HEK293 (cell line): Measurements from ENCODE around the gene FASLG.

Source experiments
- CTCF ChIA-PET: fragments of 350-600 bp; formaldehyde crosslinking; extraction: SDS; loops from one replicate; lab custom pipeline; 2021; ENCODE audit warnings: antibody characterized with exemption; lab: Yijun Ruan, JAX
- POLR2A ChIA-PET: fragments of 300-600 bp; formaldehyde crosslinking; extraction: SDS; loops from one replicate; lab custom pipeline; 2020; ENCODE audit warnings: antibody characterized with exemption, inconsistent platforms; lab: Yijun Ruan, JAX
- H3K27ac ChIP-seq: fragments of 200-500 bp; sonication (Bioruptor generic); 2 replicates; pipeline ENCODE4 v1.5.1; 2014; ENCODE audit warnings: low read depth, low read length, control low read depth, inconsistent platforms; ENCODE audit errors: extremely low read depth
- H3K36me3 ChIP-seq, 2 experiments: fragments of 200-500 bp in 1 of 2; sonication (Bioruptor generic) in 1 of 2; 1 replicate in 1 of 2; 2 replicates in 1 of 2; pipeline ENCODE4 v1.5.1; 2014 to 2017; ENCODE audit warnings: inconsistent platforms in 2 of 2, low read length in 2 of 2; ENCODE audit not compliant: control insufficient read depth in 2 of 2, insufficient read depth in 1 of 2
- H3K4me1 ChIP-seq: fragments of 200-500 bp; sonication (Bioruptor generic); 2 replicates; pipeline ENCODE4 v1.5.1; 2014; ENCODE audit warnings: mild to moderate bottlenecking, low read length, inconsistent platforms; ENCODE audit not compliant: control insufficient read depth, insufficient read depth
- H3K4me3 ChIP-seq: 2 replicates; pipeline ENCODE4 v1.5.1; 2011; ENCODE audit warnings: low read depth, mild to moderate bottlenecking, control low read depth, low read length, moderate library complexity
- H3K9me3 ChIP-seq: fragments of 200-500 bp; sonication (Bioruptor generic); 2 replicates; pipeline ENCODE4 v1.5.1; 2014; ENCODE audit warnings: low read depth, low read length, inconsistent platforms; ENCODE audit not compliant: control insufficient read depth, insufficient read depth
- AEBP2 ChIP-seq: fragments of 450-650 bp; formaldehyde crosslinking; IDR thresholded peaks from 2 replicates; pipeline ENCODE4 v1.5.1; 2016; ENCODE audit warnings: missing biosample characterization, missing genetic modification characterization, borderline replicate concordance
- FEZF1 ChIP-seq: fragments of 450-650 bp; formaldehyde crosslinking; IDR thresholded peaks from 2 replicates; pipeline ENCODE4 v1.5.1; 2016; ENCODE audit warnings: missing biosample characterization, missing genetic modification characterization
- KLF1 ChIP-seq: fragments of 450-650 bp; formaldehyde crosslinking; IDR thresholded peaks from 2 replicates; pipeline ENCODE4 v1.5.1; 2016; ENCODE audit warnings: missing biosample characterization, missing genetic modification characterization
- KLF8 ChIP-seq: fragments of 450-650 bp; formaldehyde crosslinking; IDR thresholded peaks from 2 replicates; pipeline ENCODE4 v1.5.1; 2016; ENCODE audit warnings: missing biosample characterization, missing genetic modification characterization
- MEIS1 ChIP-seq: sonication (generic); formaldehyde crosslinking; IDR thresholded peaks from 2 replicates; pipeline ENCODE4 v1.8.1; 2022; ENCODE audit warnings: missing genetic modification reagents, mild to moderate bottlenecking, borderline replicate concordance
- SCRT1 ChIP-seq: fragments of 450-650 bp; formaldehyde crosslinking; IDR thresholded peaks from 2 replicates; pipeline ENCODE4 v1.5.1; 2016; ENCODE audit warnings: missing biosample characterization, missing genetic modification characterization, borderline replicate concordance
- ZFP3 ChIP-seq: fragments of 450-650 bp; formaldehyde crosslinking; IDR thresholded peaks from 2 replicates; pipeline ENCODE4 v1.5.1; 2016; ENCODE audit warnings: low read depth, missing biosample characterization, missing genetic modification characterization
- ZIC2 ChIP-seq: fragments of 450-650 bp; formaldehyde crosslinking; IDR thresholded peaks from 2 replicates; pipeline ENCODE4 v1.5.1; 2016; ENCODE audit warnings: missing biosample characterization, missing genetic modification characterization
- ZNF114 ChIP-seq: fragments of 450-650 bp; formaldehyde crosslinking; IDR thresholded peaks from 2 replicates; pipeline ENCODE4 v1.5.0; 2017; ENCODE audit warnings: missing biosample characterization, missing genetic modification characterization
- ZNF223 ChIP-seq: fragments of 450-650 bp; formaldehyde crosslinking; IDR thresholded peaks from 2 replicates; pipeline ENCODE4 v1.5.1; 2016; ENCODE audit warnings: missing biosample characterization, missing genetic modification characterization
- ZNF248 ChIP-seq: fragments of 450-650 bp; formaldehyde crosslinking; IDR thresholded peaks from 2 replicates; pipeline ENCODE4 v1.5.1; 2017; ENCODE audit warnings: missing biosample characterization, missing genetic modification characterization
- ZNF473 ChIP-seq: fragments of 450-650 bp; formaldehyde crosslinking; IDR thresholded peaks from 2 replicates; pipeline ENCODE4 v1.5.1; 2017; ENCODE audit warnings: missing biosample characterization, missing genetic modification characterization
- ZNF514 ChIP-seq: fragments of 450-650 bp; formaldehyde crosslinking; IDR thresholded peaks from 2 replicates; pipeline ENCODE4 v1.5.1; 2016; ENCODE audit warnings: missing biosample characterization, missing genetic modification characterization
- ZNF529 ChIP-seq: fragments of 450-650 bp; formaldehyde crosslinking; IDR thresholded peaks from 2 replicates; pipeline ENCODE4 v1.5.1; 2017; ENCODE audit warnings: missing genetic modification characterization, missing biosample characterization; ENCODE audit not compliant: insufficient replicate concordance
- ZNF544 ChIP-seq: fragments of 450-650 bp; formaldehyde crosslinking; IDR thresholded peaks from 2 replicates; pipeline ENCODE4 v1.5.0; 2017; ENCODE audit warnings: missing biosample characterization, missing genetic modification characterization
- ZNF596 ChIP-seq: fragments of 450-650 bp; IDR thresholded peaks from 2 replicates; pipeline ENCODE4 v1.5.0; 2018; ENCODE audit warnings: missing biosample characterization, mild to moderate bottlenecking, missing genetic modification characterization, moderate library complexity
- ZNF792 ChIP-seq: fragments of 450-650 bp; formaldehyde crosslinking; IDR thresholded peaks from 2 replicates; pipeline ENCODE4 v1.5.1; 2016; ENCODE audit warnings: missing biosample characterization, missing genetic modification characterization
- ZSCAN4 ChIP-seq: fragments of 450-650 bp; formaldehyde crosslinking; IDR thresholded peaks from 2 replicates; pipeline ENCODE4 v1.5.1; 2017; ENCODE audit warnings: missing biosample characterization, missing genetic modification characterization
- TF ChIP-seq, protein P1 (sequence below): fragments of 450-650 bp; formaldehyde crosslinking; IDR thresholded peaks from 2 replicates; pipeline ENCODE4 v1.5.1; 2016; ENCODE audit warnings: missing biosample characterization, missing genetic modification characterization
- TF ChIP-seq, protein P2 (sequence below): fragments of 450-650 bp; formaldehyde crosslinking; IDR thresholded peaks from 2 replicates; pipeline ENCODE4 v1.5.1; 2016; ENCODE audit warnings: missing biosample characterization, missing genetic modification characterization
- TF ChIP-seq, protein P3 (sequence below): fragments of 450-650 bp; formaldehyde crosslinking; IDR thresholded peaks from 2 replicates; pipeline ENCODE4 v1.5.1; 2016; ENCODE audit warnings: missing biosample characterization, missing genetic modification characterization, borderline replicate concordance

Gene FASLG

DNA sequence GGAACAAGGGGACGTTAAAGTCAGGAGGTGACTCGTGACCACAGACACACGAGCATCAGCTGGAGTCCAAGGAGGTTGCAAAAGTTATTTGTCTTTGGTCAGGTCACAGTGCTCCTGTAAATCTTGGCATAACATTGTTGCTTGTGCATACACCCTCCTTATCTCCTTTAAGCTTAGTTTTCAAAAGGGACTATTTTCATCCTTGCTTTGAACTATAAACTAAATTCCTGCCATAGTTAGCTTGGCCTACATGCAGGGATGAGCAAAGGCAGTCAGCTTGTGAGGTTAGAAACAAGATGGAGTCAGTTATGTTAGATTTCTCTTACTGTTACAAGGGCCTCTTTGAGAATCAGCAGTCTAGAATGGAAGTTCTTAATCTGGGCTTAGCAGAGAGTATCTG, 28.0 kb upstream of the FASLG start:
- ChIA-PET POLR2A (no interaction called here), CTCF (no interaction called here)
- Histone ChIP-seq H3K4me3 (no peak overlapping the region), H3K27ac (no peak overlapping the region), H3K36me3 (no peaks in the 10 kb centered on the region), H3K9me3 (no peaks in the 10 kb centered on the region), H3K4me1 (no peaks in the 10 kb centered on the region)
- TF ChIP-seq ZNF248 (tag by site-specific recombination): no peak
- TF ChIP-seq KLF8 (tag by site-specific recombination): no peak
- TF ChIP-seq AEBP2: no peak

DNA sequence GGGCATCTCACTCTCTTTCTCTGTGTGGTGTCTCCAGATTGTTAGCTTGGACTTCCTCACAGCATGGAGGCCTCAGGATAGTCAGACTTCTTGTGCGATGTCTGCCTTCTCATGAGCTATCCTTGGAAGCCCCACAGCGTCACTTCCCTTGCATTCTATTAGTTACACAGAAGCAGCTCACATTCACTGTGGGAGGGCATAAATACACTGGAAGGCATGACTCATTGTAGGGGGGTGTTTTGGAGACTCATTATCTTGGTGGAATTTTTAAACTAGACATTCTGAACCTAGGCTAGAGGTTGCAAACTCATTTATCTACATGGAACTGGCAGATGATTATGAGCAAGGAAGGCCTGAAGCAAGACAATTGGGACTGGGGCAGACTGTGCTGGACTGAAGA, 21.4 kb upstream of the FASLG start:
- H3K4me3 ChIP-seq: no peak overlapping the region
- no peak for TF ChIP-seq ZNF114 (tag by site-specific recombination)
- no peak for TF ChIP-seq ZNF514 (tag by site-specific recombination)
- TF ChIP-seq ZNF792 (tag by site-specific recombination): no peak
- TF ChIP-seq, protein P1, sequence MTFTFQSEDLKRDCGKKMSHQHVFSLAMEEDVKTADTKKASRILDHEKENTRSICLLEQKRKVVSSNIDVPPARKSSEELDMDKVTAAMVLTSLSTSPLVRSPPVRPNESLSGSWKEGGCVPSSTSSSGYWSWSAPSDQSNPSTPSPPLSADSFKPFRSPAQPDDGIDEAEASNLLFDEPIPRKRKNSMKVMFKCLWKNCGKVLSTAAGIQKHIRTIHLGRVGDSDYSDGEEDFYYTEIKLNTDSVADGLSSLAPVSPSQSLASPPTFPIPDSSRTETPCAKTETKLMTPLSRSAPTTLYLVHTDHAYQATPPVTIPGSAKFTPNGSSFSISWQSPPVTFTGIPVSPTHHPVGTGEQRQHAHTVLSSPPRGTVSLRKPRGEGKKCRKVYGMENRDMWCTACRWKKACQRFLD: no peak
- no peak for TF ChIP-seq ZNF544
- no peak for TF ChIP-seq ZNF223 (tag by site-specific recombination)
- no peak for TF ChIP-seq ZNF596 (tag by site-specific recombination)
- TF ChIP-seq SCRT1: no peak
- TF ChIP-seq MEIS1 (CRISPR knock-in tag): no peak
- no peak for TF ChIP-seq ZNF473 (tag by site-specific recombination)
- TF ChIP-seq, protein P2, sequence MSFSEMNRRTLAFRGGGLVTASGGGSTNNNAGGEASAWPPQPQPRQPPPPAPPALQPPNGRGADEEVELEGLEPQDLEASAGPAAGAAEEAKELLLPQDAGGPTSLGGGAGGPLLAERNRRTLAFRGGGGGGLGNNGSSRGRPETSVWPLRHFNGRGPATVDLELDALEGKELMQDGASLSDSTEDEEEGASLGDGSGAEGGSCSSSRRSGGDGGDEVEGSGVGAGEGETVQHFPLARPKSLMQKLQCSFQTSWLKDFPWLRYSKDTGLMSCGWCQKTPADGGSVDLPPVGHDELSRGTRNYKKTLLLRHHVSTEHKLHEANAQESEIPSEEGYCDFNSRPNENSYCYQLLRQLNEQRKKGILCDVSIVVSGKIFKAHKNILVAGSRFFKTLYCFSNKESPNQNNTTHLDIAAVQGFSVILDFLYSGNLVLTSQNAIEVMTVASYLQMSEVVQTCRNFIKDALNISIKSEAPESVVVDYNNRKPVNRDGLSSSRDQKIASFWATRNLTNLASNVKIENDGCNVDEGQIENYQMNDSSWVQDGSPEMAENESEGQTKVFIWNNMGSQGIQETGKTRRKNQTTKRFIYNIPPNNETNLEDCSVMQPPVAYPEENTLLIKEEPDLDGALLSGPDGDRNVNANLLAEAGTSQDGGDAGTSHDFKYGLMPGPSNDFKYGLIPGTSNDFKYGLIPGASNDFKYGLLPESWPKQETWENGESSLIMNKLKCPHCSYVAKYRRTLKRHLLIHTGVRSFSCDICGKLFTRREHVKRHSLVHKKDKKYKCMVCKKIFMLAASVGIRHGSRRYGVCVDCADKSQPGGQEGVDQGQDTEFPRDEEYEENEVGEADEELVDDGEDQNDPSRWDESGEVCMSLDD (tag by site-specific recombination): no peak
- no peak for TF ChIP-seq ZIC2
- TF ChIP-seq FEZF1 (tag by site-specific recombination): no peak
- no peak overlapping the region for H3K27ac ChIP-seq
- ChIA-PET POLR2A (no interaction called here), CTCF (no interaction called here)
- H3K9me3 ChIP-seq: no peaks in the 10 kb centered on the region
- H3K4me1 ChIP-seq: no peaks in the 10 kb centered on the region
- no peaks in the 10 kb centered on the region for H3K36me3 ChIP-seq

GRCh38 chr1:172638249-172638648, 20.7 kb upstream of the FASLG start:
- Histone ChIP-seq H3K4me1 (0 out of 2 replicates have a peak, but pooled peaks cover 3% of the 10 kb centered on the region), H3K27ac (no peak overlapping the region), H3K36me3 (no peaks in the 10 kb centered on the region), H3K9me3 (no peaks in the 10 kb centered on the region), H3K4me3 (no peak overlapping the region)
- ChIA-PET POLR2A (no interaction called here), CTCF (no interaction called here)
- TF ChIP-seq ZSCAN4 (tag by site-specific recombination) (no peak), ZFP3 (no peak), KLF1 (tag by site-specific recombination) (no peak), ZNF529 (tag by site-specific recombination) (no peak)
- TF ChIP-seq, protein P3, sequence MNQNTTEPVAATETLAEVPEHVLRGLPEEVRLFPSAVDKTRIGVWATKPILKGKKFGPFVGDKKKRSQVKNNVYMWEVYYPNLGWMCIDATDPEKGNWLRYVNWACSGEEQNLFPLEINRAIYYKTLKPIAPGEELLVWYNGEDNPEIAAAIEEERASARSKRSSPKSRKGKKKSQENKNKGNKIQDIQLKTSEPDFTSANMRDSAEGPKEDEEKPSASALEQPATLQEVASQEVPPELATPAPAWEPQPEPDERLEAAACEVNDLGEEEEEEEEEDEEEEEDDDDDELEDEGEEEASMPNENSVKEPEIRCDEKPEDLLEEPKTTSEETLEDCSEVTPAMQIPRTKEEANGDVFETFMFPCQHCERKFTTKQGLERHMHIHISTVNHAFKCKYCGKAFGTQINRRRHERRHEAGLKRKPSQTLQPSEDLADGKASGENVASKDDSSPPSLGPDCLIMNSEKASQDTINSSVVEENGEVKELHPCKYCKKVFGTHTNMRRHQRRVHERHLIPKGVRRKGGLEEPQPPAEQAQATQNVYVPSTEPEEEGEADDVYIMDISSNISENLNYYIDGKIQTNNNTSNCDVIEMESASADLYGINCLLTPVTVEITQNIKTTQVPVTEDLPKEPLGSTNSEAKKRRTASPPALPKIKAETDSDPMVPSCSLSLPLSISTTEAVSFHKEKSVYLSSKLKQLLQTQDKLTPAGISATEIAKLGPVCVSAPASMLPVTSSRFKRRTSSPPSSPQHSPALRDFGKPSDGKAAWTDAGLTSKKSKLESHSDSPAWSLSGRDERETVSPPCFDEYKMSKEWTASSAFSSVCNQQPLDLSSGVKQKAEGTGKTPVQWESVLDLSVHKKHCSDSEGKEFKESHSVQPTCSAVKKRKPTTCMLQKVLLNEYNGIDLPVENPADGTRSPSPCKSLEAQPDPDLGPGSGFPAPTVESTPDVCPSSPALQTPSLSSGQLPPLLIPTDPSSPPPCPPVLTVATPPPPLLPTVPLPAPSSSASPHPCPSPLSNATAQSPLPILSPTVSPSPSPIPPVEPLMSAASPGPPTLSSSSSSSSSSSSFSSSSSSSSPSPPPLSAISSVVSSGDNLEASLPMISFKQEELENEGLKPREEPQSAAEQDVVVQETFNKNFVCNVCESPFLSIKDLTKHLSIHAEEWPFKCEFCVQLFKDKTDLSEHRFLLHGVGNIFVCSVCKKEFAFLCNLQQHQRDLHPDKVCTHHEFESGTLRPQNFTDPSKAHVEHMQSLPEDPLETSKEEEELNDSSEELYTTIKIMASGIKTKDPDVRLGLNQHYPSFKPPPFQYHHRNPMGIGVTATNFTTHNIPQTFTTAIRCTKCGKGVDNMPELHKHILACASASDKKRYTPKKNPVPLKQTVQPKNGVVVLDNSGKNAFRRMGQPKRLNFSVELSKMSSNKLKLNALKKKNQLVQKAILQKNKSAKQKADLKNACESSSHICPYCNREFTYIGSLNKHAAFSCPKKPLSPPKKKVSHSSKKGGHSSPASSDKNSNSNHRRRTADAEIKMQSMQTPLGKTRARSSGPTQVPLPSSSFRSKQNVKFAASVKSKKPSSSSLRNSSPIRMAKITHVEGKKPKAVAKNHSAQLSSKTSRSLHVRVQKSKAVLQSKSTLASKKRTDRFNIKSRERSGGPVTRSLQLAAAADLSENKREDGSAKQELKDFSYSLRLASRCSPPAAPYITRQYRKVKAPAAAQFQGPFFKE (tag by site-specific recombination): no peak
